H9 (cell line): Measurements from ENCODE around the gene NDUFB4. TPM values are rescaled to one million over a fixed set of nuclear protein-coding genes. Genes with fewer than 3 reads are reported as not detected.

ENCODE experiments used
- DNase-seq: peaks from one replicate; pipeline ENCODE4 v3.0.0-alpha.2; 2017
- H2AFZ ChIP-seq: one replicate; pipeline ENCODE4 v1.6.1; 2013; ENCODE audit warnings: mild to moderate bottlenecking, low read length, control low read depth, moderate library complexity
- H2AK5ac ChIP-seq: 2 replicates; pipeline ENCODE4 v1.6.1; 2013; ENCODE audit warnings: low read length, control low read depth, mixed read lengths; ENCODE audit not compliant: insufficient read length
- H2BK120ac ChIP-seq: one replicate; pipeline ENCODE4 v1.6.1; 2013; ENCODE audit warnings: low read depth, mild to moderate bottlenecking, low read length, control low read depth, inconsistent platforms; ENCODE audit not compliant: poor library complexity, severe bottlenecking
- H2BK12ac ChIP-seq: 2 replicates; pipeline ENCODE4 v1.6.1; 2013; ENCODE audit warnings: low read length, control low read depth, mixed read lengths, low read depth; ENCODE audit not compliant: insufficient read length
- H2BK15ac ChIP-seq: 2 replicates; pipeline ENCODE4 v1.6.1; 2013; ENCODE audit warnings: low read depth, low read length, control low read depth
- H2BK20ac ChIP-seq: one replicate; pipeline ENCODE4 v1.6.1; 2013; ENCODE audit warnings: low read depth, mild to moderate bottlenecking, low read length, control low read depth, inconsistent platforms; ENCODE audit not compliant: poor library complexity, severe bottlenecking
- H2BK5ac ChIP-seq: 2 replicates; pipeline ENCODE4 v1.6.1; 2013; ENCODE audit warnings: low read length, control low read depth, mixed read lengths; ENCODE audit not compliant: insufficient read length
- H3K14ac ChIP-seq: 2 replicates; pipeline ENCODE4 v1.6.1; 2013; ENCODE audit warnings: low read length, control low read depth; ENCODE audit not compliant: insufficient read depth
- H3K18ac ChIP-seq: 2 replicates; pipeline ENCODE4 v1.6.1; 2013; ENCODE audit warnings: low read depth, mild to moderate bottlenecking, mixed read lengths, low read length, control low read depth; ENCODE audit not compliant: insufficient read length
- H3K23ac ChIP-seq: 2 replicates; pipeline ENCODE4 v1.6.1; 2013; ENCODE audit warnings: low read length, control low read depth, mixed read lengths, low read depth; ENCODE audit not compliant: insufficient read length
- H3K23me2 ChIP-seq: 2 replicates; pipeline ENCODE4 v1.6.1; 2013; ENCODE audit warnings: low read depth, mild to moderate bottlenecking, mixed read lengths, low read length, control low read depth; ENCODE audit not compliant: insufficient read length, poor library complexity, severe bottlenecking
- H3K27ac ChIP-seq: 2 replicates; pipeline ENCODE4 v1.5.1; 2013; ENCODE audit warnings: low read length, control low read depth, mixed read lengths, low read depth; ENCODE audit not compliant: insufficient read length
- H3K27me3 ChIP-seq: 2 replicates; pipeline ENCODE4 v1.6.1; 2013; ENCODE audit warnings: low read length, control low read depth, inconsistent platforms; ENCODE audit not compliant: insufficient read depth
- H3K4ac ChIP-seq: 2 replicates; pipeline ENCODE4 v1.6.1; 2013; ENCODE audit warnings: low read depth, mild to moderate bottlenecking, control low read depth, inconsistent platforms, low read length, moderate library complexity
- H3K4me1 ChIP-seq: 2 replicates; pipeline ENCODE4 v1.6.1; 2013; ENCODE audit warnings: low read length, control low read depth, inconsistent platforms; ENCODE audit not compliant: insufficient read depth
- H3K4me2 ChIP-seq: 2 replicates; pipeline ENCODE4 v1.6.1; 2013; ENCODE audit warnings: low read length, control low read depth, mixed read lengths; ENCODE audit not compliant: insufficient read length, insufficient read depth
- H3K56ac ChIP-seq: 2 replicates; pipeline ENCODE4 v1.6.1; 2013; ENCODE audit warnings: low read depth, mild to moderate bottlenecking, mixed read lengths, low read length, control low read depth; ENCODE audit not compliant: insufficient read length
- H3K79me1 ChIP-seq: 2 replicates; pipeline ENCODE4 v1.6.1; 2013; ENCODE audit warnings: low read depth, mild to moderate bottlenecking, moderate library complexity, low read length, control low read depth, inconsistent platforms; ENCODE audit not compliant: insufficient read depth, poor library complexity, severe bottlenecking
- H3K79me2 ChIP-seq: 2 replicates; pipeline ENCODE4 v1.6.1; 2013; ENCODE audit warnings: low read length, control low read depth, inconsistent platforms; ENCODE audit not compliant: insufficient read depth
- H3K9ac ChIP-seq: 2 replicates; pipeline ENCODE4 v1.6.1; 2013; ENCODE audit warnings: low read length, control low read depth, mixed read lengths; ENCODE audit not compliant: insufficient read length; ENCODE audit errors: extremely low read depth
- H3K9me3 ChIP-seq: one replicate; pipeline ENCODE4 v1.6.1; 2013; ENCODE audit warnings: low read depth, low read length, inconsistent platforms; ENCODE audit not compliant: control insufficient read depth
- H3T11ph ChIP-seq: one replicate; pipeline ENCODE4 v1.6.1; 2013; ENCODE audit warnings: mild to moderate bottlenecking, low read length, control low read depth, inconsistent platforms
- H4K20me1 ChIP-seq: one replicate; pipeline ENCODE4 v1.6.1; 2013; ENCODE audit not compliant: control insufficient read depth, insufficient read length, insufficient read depth
- H4K5ac ChIP-seq: 2 replicates; pipeline ENCODE4 v1.6.1; 2013; ENCODE audit warnings: low read depth, mild to moderate bottlenecking, mixed read lengths, low read length, control low read depth; ENCODE audit not compliant: insufficient read length
- H4K8ac ChIP-seq: replicated peaks from 2 replicates; pipeline ENCODE4 v1.6.1; 2013; ENCODE audit warnings: low read length, control low read depth, mixed read lengths, low read depth; ENCODE audit not compliant: insufficient read length
- H4K91ac ChIP-seq: 2 replicates; pipeline ENCODE4 v1.6.1; 2013; ENCODE audit warnings: low read depth, mild to moderate bottlenecking, moderate library complexity, mixed read lengths, low read length, control low read depth; ENCODE audit not compliant: insufficient read length
- H3K27ac Mint-ChIP-seq, 3 experiments: 2 replicates in 2 of 3; 3 replicates in 1 of 3; pipeline ENCODE4 v1.8.0; 2020 to 2021; ENCODE audit warnings: mixed read lengths in 3 of 3, mild to moderate bottlenecking in 1 of 3, moderate library complexity in 1 of 3
- H3K27me3 Mint-ChIP-seq: 2 replicates; pipeline ENCODE4 v1.8.0; 2021; ENCODE audit warnings: low read depth, mild to moderate bottlenecking, moderate library complexity, mixed read lengths
- H3K36me3 Mint-ChIP-seq, 3 experiments: 2 replicates in 2 of 3; 3 replicates in 1 of 3; pipeline ENCODE4 v1.8.0; 2020 to 2021; ENCODE audit warnings: low read depth in 3 of 3, mixed read lengths in 3 of 3; ENCODE audit not compliant: insufficient read depth in 1 of 3
- H3K4me1 Mint-ChIP-seq, 2 experiments: 2 replicates each; pipeline ENCODE4 v1.8.0; 2020; ENCODE audit warnings: mixed read lengths in 2 of 2
- H3K4me3 Mint-ChIP-seq, 2 experiments: 2 replicates in 1 of 2; 3 replicates in 1 of 2; pipeline ENCODE4 v1.8.0; 2020 to 2021; ENCODE audit warnings: mild to moderate bottlenecking in 2 of 2, mixed read lengths in 2 of 2, moderate library complexity in 1 of 2
- H3K9me3 Mint-ChIP-seq, 2 experiments: 2 replicates in 1 of 2; 3 replicates in 1 of 2; pipeline ENCODE4 v1.8.0; 2020; ENCODE audit warnings: mild to moderate bottlenecking in 2 of 2, mixed read lengths in 2 of 2, moderate library complexity in 1 of 2
- CTCF ChIP-seq: fragments of 200-600 bp; sonication (generic); conservative IDR thresholded peaks from 3 replicates; pipeline ENCODE4 v1.8.0; 2021; ENCODE audit warnings: antibody characterized with exemption, mild to moderate bottlenecking
- WGBS: extraction: QIAGEN DNeasy Blood & Tissue Kit; methylation state at CpG from one replicate; pipeline ENCODE4 v1.1.7; 2013; ENCODE audit warnings: missing lambda C conversion rate, low lambda C conversion rate, mixed read lengths; ENCODE audit not compliant: insufficient read length; ENCODE audit errors: extremely low coverage; 5-methylcytosine and 5-hydroxymethylcytosine counted together
- total RNA-seq: library from RNA; stranded (reverse); gene quantifications from 2 replicates; pipeline ENCODE4 v1.2.1, GENCODE V29; 2021

Gene NDUFB4
- total RNA-seq, 1 experiment from 2014 or later, result 217 TPM

- Histone ChIP-seq H2BK120ac (no peak overlapping the region), H4K8ac (no peak overlapping the region), H3K14ac (no peak overlapping the region), H4K5ac (no peak overlapping the region), H3T11ph (no peak overlapping the region), H2BK20ac (no peak overlapping the region), H3K4me1 (no peaks in the 10 kb centered on the region), H2AFZ (no peak overlapping the region), H3K4ac (no peak overlapping the region), H3K18ac (no peak overlapping the region), H3K79me1 (no peaks in the 10 kb centered on the region), H4K91ac (no peak overlapping the region), H3K23ac (no peak overlapping the region), H4K20me1 (no peaks in the 10 kb centered on the region), H3K27ac (no peak overlapping the region), H3K79me2 (no peaks in the 10 kb centered on the region), H3K4me2 (no peak overlapping the region), H2BK5ac (no peak overlapping the region), H3K56ac (no peak overlapping the region), H3K23me2 (no peaks in the 10 kb centered on the region), H2BK12ac (no peak overlapping the region), H3K9me3 (no peaks in the 10 kb centered on the region), H3K9ac (no peak overlapping the region), H2AK5ac (no peak overlapping the region), H2BK15ac (no peak overlapping the region), H3K27me3 (no peaks in the 10 kb centered on the region)
- peak overlapping the region in 1 of 3 experiments; percentile 10; a peak in 1 of 7 replicates for H3K27ac Mint-ChIP-seq
- no peak; the same call in 2 of the 3 replicates for TF ChIP-seq CTCF
- H3K4me1 Mint-ChIP-seq, result peaks cover 17% of the 10 kb centered on the region in 2 experiments
- no peak for DNase-seq
- H3K4me3 Mint-ChIP-seq, result no peak overlapping the region
- no CpG with 5 or more reads among the region's 4 CpGs for WGBS
- H3K27me3 Mint-ChIP-seq, result no peaks in the 10 kb centered on the region
- H3K9me3 Mint-ChIP-seq, result peaks cover 4 to 8% of the 10 kb centered on the region in 2 experiments; a peak in 4 of 5 replicates
- peaks cover 3 to 10% (median 5%) of the 10 kb centered on the region in 3 experiments; a peak in 4 of 7 replicates for H3K36me3 Mint-ChIP-seq
These were observed 46.3 kb downstream of the NDUFB4 start for GRCh38 chr3:120642368-120642948.
